HepG2 (cell line): ENCODE data around the gene MAFF. TPM values are rescaled to one million over a fixed set of nuclear protein-coding genes. Genes with fewer than 3 reads are reported as not detected.

Experiments
- ATF7-NPFF ChIP-seq: sonication (generic); formaldehyde crosslinking; IDR thresholded peaks from 2 replicates; pipeline ENCODE4 v1.8.1; 2023; ENCODE audit warnings: mild to moderate bottlenecking, low read depth, missing genetic modification reagents, moderate library complexity
- EED ChIP-seq: sonication (generic); formaldehyde crosslinking; IDR thresholded peaks from 2 replicates; pipeline ENCODE4 v1.5.0; 2020; ENCODE audit warnings: mild to moderate bottlenecking, missing genetic modification reagents
- ELF3 ChIP-seq: IDR thresholded peaks from 2 replicates; pipeline ENCODE4 v1.6.1; 2016; ENCODE audit warnings: missing genetic modification reagents, missing compliant biosample characterization
- KAT8 ChIP-seq: IDR thresholded peaks from 2 replicates; pipeline ENCODE4 v1.6.1; 2016; ENCODE audit warnings: missing genetic modification reagents, missing compliant biosample characterization
- KLF13 ChIP-seq: sonication (generic); formaldehyde crosslinking; IDR thresholded peaks from 2 replicates; pipeline ENCODE4 v1.4.0; 2020; ENCODE audit warnings: mild to moderate bottlenecking, missing genetic modification reagents
- POGZ ChIP-seq: sonication (generic); formaldehyde crosslinking; IDR thresholded peaks from 2 replicates; pipeline ENCODE4 v1.4.0; 2020; ENCODE audit warnings: mild to moderate bottlenecking, missing genetic modification reagents
- TBX2 ChIP-seq: sonication (generic); formaldehyde crosslinking; IDR thresholded peaks from 2 replicates; pipeline ENCODE4 v1.5.0; 2020; ENCODE audit warnings: missing genetic modification reagents, mild to moderate bottlenecking, borderline replicate concordance
- ZNF124 ChIP-seq: sonication (generic); formaldehyde crosslinking; IDR thresholded peaks from 2 replicates; pipeline ENCODE4 v1.4.0; 2020; ENCODE audit warnings: missing genetic modification reagents
- ZNF24 ChIP-seq: fragments of 450-650 bp; IDR thresholded peaks from 2 replicates; pipeline ENCODE4 v1.6.1; 2017; ENCODE audit warnings: antibody characterized with exemption, mild to moderate bottlenecking
- ZNF331 ChIP-seq: sonication (generic); formaldehyde crosslinking; IDR thresholded peaks from 2 replicates; pipeline ENCODE4 v1.4.0; 2020; ENCODE audit warnings: missing genetic modification reagents
- ZNF350 ChIP-seq: sonication (generic); formaldehyde crosslinking; IDR thresholded peaks from 2 replicates; pipeline ENCODE4 v1.4.0; 2020; ENCODE audit warnings: mild to moderate bottlenecking, low read depth, missing genetic modification reagents, borderline replicate concordance
- ZNF547 ChIP-seq: sonication (generic); formaldehyde crosslinking; IDR thresholded peaks from 2 replicates; pipeline ENCODE4 v1.5.1; 2020; ENCODE audit warnings: mild to moderate bottlenecking, missing genetic modification reagents
- ZNF549 ChIP-seq: sonication (generic); formaldehyde crosslinking; IDR thresholded peaks from 2 replicates; pipeline ENCODE4 v1.5.0; 2020; ENCODE audit warnings: missing genetic modification reagents
- ZNF562 ChIP-seq: sonication (generic); formaldehyde crosslinking; IDR thresholded peaks from 2 replicates; pipeline ENCODE4 v1.8.0; 2022; ENCODE audit warnings: missing genetic modification reagents, borderline replicate concordance
- ZNF569 ChIP-seq: sonication (generic); formaldehyde crosslinking; IDR thresholded peaks from 2 replicates; pipeline ENCODE4 v1.5.0; 2020; ENCODE audit warnings: mild to moderate bottlenecking, missing genetic modification reagents, moderate library complexity, borderline replicate concordance
- ZNF644 ChIP-seq: IDR thresholded peaks from 2 replicates; pipeline ENCODE4 v1.6.1; 2016; ENCODE audit warnings: low read depth
- ZNF788 ChIP-seq: sonication (generic); formaldehyde crosslinking; IDR thresholded peaks from 2 replicates; pipeline ENCODE4 v1.5.0; 2020; ENCODE audit warnings: mild to moderate bottlenecking, missing genetic modification reagents, borderline replicate concordance
- polyA plus RNA-seq, 8 experiments: library from polyadenylated mRNA; depleted of rRNA in 3 of 8; stranded (reverse) in 7 of 8; unstranded in 1 of 8; fragments of >200 nt; fragmentation: Illumina TruSeq in 4 of 8; extraction: Trizol in 4 of 8; gene quantifications; 2 replicates each; pipeline versions ENCODE4 v1.2.1 to v1.2.3, GENCODE V29; 2011 to 2016; ENCODE audit warnings: low read depth in 4 of 8, missing spikeins in 1 of 8, mixed read lengths in 1 of 8; ENCODE audit not compliant: insufficient read depth in 1 of 8
- total RNA-seq, 5 experiments: library from RNA; depleted of rRNA; stranded (reverse); fragments of >200 nt; fragmentation: Illumina TruSeq; extraction: Trizol; gene quantifications; 2 replicates each; pipeline ENCODE4 v1.2.3, GENCODE V29; 2016; ENCODE audit warnings: low read depth in 1 of 5
- TF ChIP-seq, protein P1 (sequence below): sonication (generic); formaldehyde crosslinking; IDR thresholded peaks from 2 replicates; pipeline ENCODE4 v1.5.0; 2020; ENCODE audit warnings: missing genetic modification reagents
- TF ChIP-seq, protein P2 (sequence below): sonication (generic); formaldehyde crosslinking; IDR thresholded peaks from 2 replicates; pipeline ENCODE4 v1.8.1; 2023; ENCODE audit warnings: missing genetic modification reagents, mild to moderate bottlenecking, borderline replicate concordance
- TF ChIP-seq, protein P3 (sequence below): sonication (generic); formaldehyde crosslinking; conservative IDR thresholded peaks from 2 replicates; pipeline ENCODE4 v1.8.0; 2022; ENCODE audit warnings: missing genetic modification reagents
- TF ChIP-seq, protein P4 (sequence below): IDR thresholded peaks from 2 replicates; pipeline ENCODE4 v1.6.1; 2016
- TF ChIP-seq, protein P5 (sequence below): sonication (generic); formaldehyde crosslinking; IDR thresholded peaks from 2 replicates; pipeline ENCODE4 v1.5.0; 2020; ENCODE audit warnings: mild to moderate bottlenecking, missing genetic modification reagents, moderate library complexity
- TF ChIP-seq, protein P6 (sequence below): sonication (generic); formaldehyde crosslinking; IDR thresholded peaks from 2 replicates; pipeline ENCODE4 v1.8.1; 2023; ENCODE audit warnings: mild to moderate bottlenecking, missing genetic modification reagents, borderline replicate concordance

Gene MAFF
- total and polyA plus RNA-seq, 2 of the 13 experiments (the other 11 are each of a cell fraction or from before 2014, with no cell fraction given), result 5.4 to 14.3 TPM

DNA sequence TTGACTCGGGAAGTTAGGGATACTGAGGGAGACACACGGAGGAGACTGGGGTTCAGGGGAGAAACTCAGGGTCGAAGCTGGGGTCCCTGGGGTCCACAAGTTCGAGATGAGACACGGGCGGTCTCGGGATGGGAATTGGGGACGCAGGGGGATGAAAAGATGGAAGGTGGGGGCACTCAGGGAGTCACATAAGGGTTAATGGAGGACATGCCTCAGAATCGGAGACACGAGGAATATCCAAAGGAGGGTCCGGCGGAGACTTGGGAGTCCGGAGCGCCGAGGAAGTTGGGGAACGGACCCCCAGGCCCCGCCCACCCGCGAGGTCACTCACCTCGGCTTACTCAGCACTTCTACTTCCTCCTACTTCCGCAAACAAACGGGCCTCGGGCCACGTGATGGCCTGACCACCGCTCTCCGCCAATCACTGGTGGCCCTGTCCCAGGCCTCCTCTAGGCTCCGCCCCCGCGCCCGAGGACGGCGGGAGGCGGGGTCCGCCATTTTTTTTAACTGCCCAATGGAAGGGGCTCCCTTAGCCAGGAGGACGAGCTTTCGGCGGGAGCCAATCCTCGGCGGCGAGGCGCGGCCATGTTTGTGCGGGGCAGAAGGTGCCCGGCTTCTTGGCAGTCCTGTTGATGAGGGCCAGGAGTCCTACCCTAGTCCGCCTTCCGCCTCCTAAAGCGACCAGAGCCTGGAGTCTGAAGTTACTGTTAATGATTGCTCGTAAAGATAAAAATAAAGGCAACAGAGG is 20.2 kb upstream of the MAFF start, which contains the start of gene PLA2G6 (continued):
- TF ChIP-seq ZNF569 (no peak), ELF3 (peak; percentile 60), ATF7-NPFF (CRISPR knock-in tag) (no peak), POGZ (no peak; the same call in none of the 2 replicates), ZNF788 (CRISPR knock-in tag) (peak; percentile 66; the same call in 1 of the 2 replicates), ZNF644 (CRISPR knock-in tag) (no peak), ZNF350 (CRISPR knock-in tag) (peak; percentile 38; the same call in 1 of the 2 replicates), KAT8 (CRISPR knock-in tag) (peak; percentile 81), KLF13 (no peak), ZNF562 (no peak), ZNF124 (CRISPR knock-in tag) (no peak), ZNF24 (no peak), EED (CRISPR knock-in tag) (no peak), ZNF331 (CRISPR knock-in tag) (no peak; the same call in 1 of the 2 replicates), TBX2 (CRISPR knock-in tag) (peak; percentile 60; the same call in 1 of the 2 replicates), ZNF547 (CRISPR knock-in tag) (no peak), ZNF549 (CRISPR knock-in tag) (no peak)
- TF ChIP-seq, protein P1, sequence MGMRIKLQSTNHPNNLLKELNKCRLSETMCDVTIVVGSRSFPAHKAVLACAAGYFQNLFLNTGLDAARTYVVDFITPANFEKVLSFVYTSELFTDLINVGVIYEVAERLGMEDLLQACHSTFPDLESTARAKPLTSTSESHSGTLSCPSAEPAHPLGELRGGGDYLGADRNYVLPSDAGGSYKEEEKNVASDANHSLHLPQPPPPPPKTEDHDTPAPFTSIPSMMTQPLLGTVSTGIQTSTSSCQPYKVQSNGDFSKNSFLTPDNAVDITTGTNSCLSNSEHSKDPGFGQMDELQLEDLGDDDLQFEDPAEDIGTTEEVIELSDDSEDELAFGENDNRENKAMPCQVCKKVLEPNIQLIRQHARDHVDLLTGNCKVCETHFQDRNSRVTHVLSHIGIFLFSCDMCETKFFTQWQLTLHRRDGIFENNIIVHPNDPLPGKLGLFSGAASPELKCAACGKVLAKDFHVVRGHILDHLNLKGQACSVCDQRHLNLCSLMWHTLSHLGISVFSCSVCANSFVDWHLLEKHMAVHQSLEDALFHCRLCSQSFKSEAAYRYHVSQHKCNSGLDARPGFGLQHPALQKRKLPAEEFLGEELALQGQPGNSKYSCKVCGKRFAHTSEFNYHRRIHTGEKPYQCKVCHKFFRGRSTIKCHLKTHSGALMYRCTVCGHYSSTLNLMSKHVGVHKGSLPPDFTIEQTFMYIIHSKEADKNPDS (CRISPR knock-in tag), result no peak
- TF ChIP-seq, protein P2, sequence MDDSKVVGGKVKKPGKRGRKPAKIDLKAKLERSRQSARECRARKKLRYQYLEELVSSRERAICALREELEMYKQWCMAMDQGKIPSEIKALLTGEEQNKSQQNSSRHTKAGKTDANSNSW, result no peak
- TF ChIP-seq, protein P3, sequence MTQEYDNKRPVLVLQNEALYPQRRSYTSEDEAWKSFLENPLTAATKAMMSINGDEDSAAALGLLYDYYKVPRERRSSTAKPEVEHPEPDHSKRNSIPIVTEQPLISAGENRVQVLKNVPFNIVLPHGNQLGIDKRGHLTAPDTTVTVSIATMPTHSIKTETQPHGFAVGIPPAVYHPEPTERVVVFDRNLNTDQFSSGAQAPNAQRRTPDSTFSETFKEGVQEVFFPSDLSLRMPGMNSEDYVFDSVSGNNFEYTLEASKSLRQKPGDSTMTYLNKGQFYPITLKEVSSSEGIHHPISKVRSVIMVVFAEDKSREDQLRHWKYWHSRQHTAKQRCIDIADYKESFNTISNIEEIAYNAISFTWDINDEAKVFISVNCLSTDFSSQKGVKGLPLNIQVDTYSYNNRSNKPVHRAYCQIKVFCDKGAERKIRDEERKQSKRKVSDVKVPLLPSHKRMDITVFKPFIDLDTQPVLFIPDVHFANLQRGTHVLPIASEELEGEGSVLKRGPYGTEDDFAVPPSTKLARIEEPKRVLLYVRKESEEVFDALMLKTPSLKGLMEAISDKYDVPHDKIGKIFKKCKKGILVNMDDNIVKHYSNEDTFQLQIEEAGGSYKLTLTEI (CRISPR knock-in tag), result no peak
- TF ChIP-seq, protein P4, sequence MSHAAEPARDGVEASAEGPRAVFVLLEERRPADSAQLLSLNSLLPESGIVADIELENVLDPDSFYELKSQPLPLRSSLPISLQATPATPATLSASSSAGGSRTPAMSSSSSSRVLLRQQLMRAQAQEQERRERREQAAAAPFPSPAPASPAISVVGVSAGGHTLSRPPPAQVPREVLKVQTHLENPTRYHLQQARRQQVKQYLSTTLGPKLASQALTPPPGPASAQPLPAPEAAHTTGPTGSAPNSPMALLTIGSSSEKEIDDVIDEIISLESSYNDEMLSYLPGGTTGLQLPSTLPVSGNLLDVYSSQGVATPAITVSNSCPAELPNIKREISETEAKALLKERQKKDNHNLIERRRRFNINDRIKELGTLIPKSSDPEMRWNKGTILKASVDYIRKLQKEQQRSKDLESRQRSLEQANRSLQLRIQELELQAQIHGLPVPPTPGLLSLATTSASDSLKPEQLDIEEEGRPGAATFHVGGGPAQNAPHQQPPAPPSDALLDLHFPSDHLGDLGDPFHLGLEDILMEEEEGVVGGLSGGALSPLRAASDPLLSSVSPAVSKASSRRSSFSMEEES, result 0 out of 2 replicates have a peak, but pooled peaks have one; percentile 17
- TF ChIP-seq, protein P5, sequence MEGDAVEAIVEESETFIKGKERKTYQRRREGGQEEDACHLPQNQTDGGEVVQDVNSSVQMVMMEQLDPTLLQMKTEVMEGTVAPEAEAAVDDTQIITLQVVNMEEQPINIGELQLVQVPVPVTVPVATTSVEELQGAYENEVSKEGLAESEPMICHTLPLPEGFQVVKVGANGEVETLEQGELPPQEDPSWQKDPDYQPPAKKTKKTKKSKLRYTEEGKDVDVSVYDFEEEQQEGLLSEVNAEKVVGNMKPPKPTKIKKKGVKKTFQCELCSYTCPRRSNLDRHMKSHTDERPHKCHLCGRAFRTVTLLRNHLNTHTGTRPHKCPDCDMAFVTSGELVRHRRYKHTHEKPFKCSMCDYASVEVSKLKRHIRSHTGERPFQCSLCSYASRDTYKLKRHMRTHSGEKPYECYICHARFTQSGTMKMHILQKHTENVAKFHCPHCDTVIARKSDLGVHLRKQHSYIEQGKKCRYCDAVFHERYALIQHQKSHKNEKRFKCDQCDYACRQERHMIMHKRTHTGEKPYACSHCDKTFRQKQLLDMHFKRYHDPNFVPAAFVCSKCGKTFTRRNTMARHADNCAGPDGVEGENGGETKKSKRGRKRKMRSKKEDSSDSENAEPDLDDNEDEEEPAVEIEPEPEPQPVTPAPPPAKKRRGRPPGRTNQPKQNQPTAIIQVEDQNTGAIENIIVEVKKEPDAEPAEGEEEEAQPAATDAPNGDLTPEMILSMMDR (CRISPR knock-in tag), result no peak
- TF ChIP-seq, protein P6, sequence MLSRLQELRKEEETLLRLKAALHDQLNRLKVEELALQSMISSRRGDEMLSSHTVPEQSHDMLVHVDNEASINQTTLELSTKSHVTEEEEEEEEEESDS (CRISPR knock-in tag), result no peak
